NT2/D1 (cell line): ENCODE results near the gene WNK4.
A peak's percentile ranks its signal among the peaks of the same experiment; 100 is the strongest.

Experiments
- DNase-seq: peaks from one replicate; pipeline ENCODE4 v3.0.0-alpha.2; 2011; ENCODE audit warnings: low read depth, low spot score
- H3K27me3 ChIP-seq: 2 replicates; pipeline ENCODE4 v1.6.0; 2011; ENCODE audit warnings: mild to moderate bottlenecking; ENCODE audit not compliant: insufficient read length, insufficient read depth
- H3K36me3 ChIP-seq: 2 replicates; pipeline ENCODE4 v1.6.1; 2011; ENCODE audit warnings: mild to moderate bottlenecking, low read length, mixed read lengths; ENCODE audit not compliant: insufficient read depth, insufficient read length
- H3K4me1 ChIP-seq: 2 replicates; pipeline ENCODE4 v1.5.1; 2011; ENCODE audit not compliant: insufficient read depth, insufficient read length
- H3K4me3 ChIP-seq: 2 replicates; pipeline ENCODE4 v1.5.1; 2011; ENCODE audit warnings: low read depth; ENCODE audit not compliant: insufficient read length
- H3K9ac ChIP-seq: 2 replicates; pipeline ENCODE4 v1.6.0; 2011; ENCODE audit warnings: low read depth; ENCODE audit not compliant: insufficient read length
- H3K9me3 ChIP-seq: 2 replicates; pipeline ENCODE4 v1.5.1; 2011; ENCODE audit warnings: mild to moderate bottlenecking, low read length; ENCODE audit not compliant: insufficient read depth
- SUZ12 ChIP-seq: IDR thresholded peaks from 2 replicates; pipeline ENCODE4 v1.6.1; 2011; ENCODE audit not compliant: insufficient read length, insufficient read depth; ENCODE audit errors: extremely low read depth
- YY1 ChIP-seq: IDR thresholded peaks from 2 replicates; pipeline ENCODE4 v1.6.1; 2011; ENCODE audit not compliant: insufficient read length, insufficient read depth
- ZNF274 ChIP-seq: IDR thresholded peaks from 2 replicates; pipeline ENCODE4 v1.6.1; 2011; ENCODE audit warnings: mild to moderate bottlenecking, low read depth, low read length

The WNK4 gene

DNA sequence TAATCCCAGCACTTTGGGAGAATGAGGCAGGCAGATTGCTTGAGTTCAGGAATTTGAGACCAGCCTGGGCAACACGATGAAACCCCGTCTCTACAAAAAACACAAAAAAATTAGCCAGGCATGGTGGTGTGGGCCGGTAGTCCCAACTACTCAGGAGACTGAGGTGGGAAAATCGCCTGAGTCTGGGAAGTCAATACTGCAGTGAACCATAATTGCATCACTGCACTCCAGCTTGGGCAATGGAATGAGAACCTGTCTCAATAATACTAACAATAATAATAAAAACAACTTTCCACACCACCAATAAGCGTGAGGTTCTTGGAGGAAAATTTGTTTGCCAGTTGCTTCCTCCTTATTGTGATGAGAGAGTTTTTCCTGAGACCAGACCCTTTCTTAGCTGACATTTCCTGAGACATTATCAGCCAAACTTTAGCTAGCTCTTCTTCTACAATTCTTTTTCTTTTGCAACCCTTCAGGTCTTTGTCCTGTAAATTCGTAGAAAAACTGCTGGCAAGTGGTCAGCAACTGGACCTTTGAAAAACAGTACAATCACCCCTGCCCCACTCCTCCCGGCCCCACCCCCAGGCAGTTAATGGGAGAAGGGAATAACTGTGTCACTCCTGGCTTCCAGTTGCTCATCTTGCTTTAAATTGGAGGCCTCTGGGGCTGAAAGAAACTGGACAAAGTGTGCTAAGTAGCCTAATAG, 32.1 kb upstream of the WNK4 start:
- Histone ChIP-seq H3K4me3 (no peak overlapping the region), H3K4me1 (peaks cover 9% of the 10 kb centered on the region), H3K27me3 (peaks cover 11% of the 10 kb centered on the region), H3K9ac (no peak overlapping the region), H3K36me3 (no peaks in the 10 kb centered on the region), H3K9me3 (peaks cover 12% of the 10 kb centered on the region)
- DNase-seq: no peak
- TF ChIP-seq YY1: no peak

DNA sequence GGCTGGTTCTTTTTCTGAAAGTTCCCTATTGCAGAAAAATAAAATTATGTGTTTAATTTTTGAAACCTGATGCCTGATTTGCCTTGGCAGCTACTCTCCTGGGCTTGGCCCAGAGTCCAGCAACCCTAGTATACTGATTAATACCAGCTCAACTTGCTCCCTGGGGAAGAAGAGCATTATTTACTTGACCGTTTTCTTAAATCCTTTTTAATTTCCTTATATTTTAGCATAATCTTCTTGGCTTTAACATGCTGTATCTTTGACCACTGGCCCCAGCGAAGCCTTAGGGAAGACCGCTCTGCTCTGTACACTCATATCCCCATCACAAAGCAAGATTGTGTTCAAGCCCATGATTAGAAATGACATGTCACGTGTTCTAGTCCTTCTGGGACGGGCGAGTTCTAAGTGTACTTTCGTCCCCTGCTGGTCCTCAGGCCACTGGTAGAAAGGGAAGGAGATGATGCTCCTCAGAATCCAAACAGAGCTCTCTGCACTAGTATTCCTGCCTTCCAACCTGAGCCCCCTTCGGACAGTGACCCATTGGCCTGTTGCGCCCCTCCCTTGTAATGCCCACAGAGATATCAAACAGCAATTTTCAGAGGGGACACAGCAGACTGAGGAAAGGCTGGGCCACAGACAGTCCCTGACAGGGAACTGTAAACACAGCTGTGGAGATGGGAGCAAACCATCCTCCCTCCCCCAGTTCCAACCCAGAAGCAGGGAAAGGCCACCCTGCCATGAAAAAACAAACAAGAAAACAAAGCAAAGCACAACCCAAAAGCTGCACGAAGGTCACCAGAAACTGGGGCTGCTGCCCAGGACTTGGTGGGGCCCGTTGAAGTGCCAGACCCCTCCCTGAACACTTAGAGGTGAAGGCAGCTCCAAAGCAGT, 31.3 kb upstream of the WNK4 start:
- H3K27me3 ChIP-seq: peaks cover 11% of the 10 kb centered on the region
- H3K4me1 ChIP-seq: peaks cover 5% of the 10 kb centered on the region
- no peak overlapping the region for H3K4me3 ChIP-seq
- no peak overlapping the region for H3K9ac ChIP-seq
- H3K36me3 ChIP-seq: no peaks in the 10 kb centered on the region
- TF ChIP-seq ZNF274 (no peak), YY1 (no peak), SUZ12 (no peak)
- DNase-seq: no peak
- H3K9me3 ChIP-seq: peaks cover 12% of the 10 kb centered on the region

- no peaks in the 10 kb centered on the region for H3K36me3 ChIP-seq
- H3K9me3 ChIP-seq: peaks cover 3% of the 10 kb centered on the region; the same call in 1 of the 2 replicates
- peaks cover 5% of the 10 kb centered on the region for H3K4me1 ChIP-seq
- TF ChIP-seq ZNF274 (no peak), SUZ12 (no peak), YY1 (no peak)
- H3K27me3 ChIP-seq: peaks cover 2% of the 10 kb centered on the region
- H3K4me3 ChIP-seq: no peak overlapping the region
- DNase-seq: no peak
- H3K9ac ChIP-seq: no peak overlapping the region
These were observed 29.6 kb upstream of the WNK4 start for GRCh38 chr17:42750739-42751344.

GRCh38 chr17:42751628-42752027, 28.8 kb upstream of the WNK4 start:
- DNase-seq: no peak
- TF ChIP-seq YY1 (no peak), ZNF274 (no peak), SUZ12 (no peak)
- H3K9ac ChIP-seq: no peak overlapping the region
- no peaks in the 10 kb centered on the region for H3K36me3 ChIP-seq
- peaks cover 5% of the 10 kb centered on the region for H3K4me1 ChIP-seq
- H3K9me3 ChIP-seq: no peaks in the 10 kb centered on the region
- no peak overlapping the region for H3K4me3 ChIP-seq
- H3K27me3 ChIP-seq: no peaks in the 10 kb centered on the region

- no peak for DNase-seq
- no peaks in the 10 kb centered on the region for H3K4me1 ChIP-seq
- TF ChIP-seq SUZ12 (no peak), ZNF274 (no peak)
- H3K36me3 ChIP-seq: no peaks in the 10 kb centered on the region
- no peak overlapping the region for H3K9ac ChIP-seq
- H3K27me3 ChIP-seq: peaks cover 5% of the 10 kb centered on the region
- H3K4me3 ChIP-seq: no peak overlapping the region
- no peaks in the 10 kb centered on the region for H3K9me3 ChIP-seq
These were observed 25.6 kb upstream of the WNK4 start for GRCh38 chr17:42754782-42755181.

DNA sequence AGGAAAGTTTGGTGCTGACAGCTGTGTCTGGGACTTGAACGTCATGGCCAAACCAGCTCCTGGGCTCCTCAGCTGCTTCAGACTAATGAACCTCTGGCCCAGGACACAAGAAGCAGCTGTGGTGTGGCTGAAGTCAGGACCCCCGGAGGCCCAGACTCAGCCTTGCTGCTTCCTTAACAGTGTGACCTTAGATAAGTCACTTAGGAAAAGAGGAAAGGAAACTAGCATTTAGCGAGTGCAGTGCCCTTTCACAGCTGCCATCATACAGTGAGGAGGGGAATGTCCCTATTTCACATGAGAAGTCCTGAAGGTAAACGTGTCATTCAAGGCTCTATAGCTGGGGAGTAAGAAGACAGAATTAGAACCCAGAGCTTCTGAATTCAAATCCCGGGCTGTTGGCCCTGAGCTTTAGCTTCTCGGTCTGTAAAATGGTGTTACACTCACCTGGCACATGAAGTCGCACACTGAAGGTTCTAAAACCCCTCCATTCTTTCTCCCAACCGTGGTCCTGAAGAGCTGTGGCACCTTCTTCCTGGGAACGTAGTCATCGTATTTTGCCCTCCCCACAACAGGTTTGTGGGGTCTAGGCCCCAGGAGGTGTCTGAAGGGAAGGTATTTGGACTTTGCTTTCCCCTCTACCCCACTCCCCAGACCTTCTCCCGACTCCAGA, 20.3 kb upstream of the WNK4 start:
- Histone ChIP-seq H3K9ac (peak overlapping the region; percentile 78), H3K36me3 (no peaks in the 10 kb centered on the region), H3K9me3 (no peaks in the 10 kb centered on the region), H3K4me3 (peak overlapping the region; percentile 45), H3K4me1 (peaks cover 12% of the 10 kb centered on the region), H3K27me3 (peaks cover 29% of the 10 kb centered on the region)
- no peak for DNase-seq
- no peak for TF ChIP-seq YY1
- no peak for TF ChIP-seq SUZ12
- no peak for TF ChIP-seq ZNF274
